Mononuclear cell (primary cell): ENCODE data around the gene MORN2. TPM values are rescaled to one million over a fixed set of nuclear protein-coding genes. Genes with fewer than 3 reads are reported as not detected.

ENCODE experiments used
- H3K27me3 ChIP-seq: 2 replicates; pipeline ENCODE4 v1.6.0; 2011; ENCODE audit warnings: low read length, control low read depth; ENCODE audit not compliant: insufficient read depth
- H3K4me1 ChIP-seq: 2 replicates; pipeline ENCODE4 v1.5.1; 2011; ENCODE audit warnings: mild to moderate bottlenecking, low read length, control low read depth; ENCODE audit not compliant: insufficient read depth
- H3K4me3 ChIP-seq: 2 replicates; pipeline ENCODE4 v1.5.1; 2011; ENCODE audit warnings: mild to moderate bottlenecking, low read length, moderate library complexity
- H3K9me3 ChIP-seq: 2 replicates; pipeline ENCODE4 v1.5.1; 2011; ENCODE audit warnings: low read depth, mild to moderate bottlenecking, control low read depth, low read length
- total RNA-seq: library from RNA; depleted of rRNA; stranded (reverse); fragments of >200 nt; gene quantifications from one replicate; pipeline ENCODE4 v1.2.3, GENCODE V29; 2012

MORN2 gene
- total RNA-seq, 1 donor = 1.2 TPM

DNA sequence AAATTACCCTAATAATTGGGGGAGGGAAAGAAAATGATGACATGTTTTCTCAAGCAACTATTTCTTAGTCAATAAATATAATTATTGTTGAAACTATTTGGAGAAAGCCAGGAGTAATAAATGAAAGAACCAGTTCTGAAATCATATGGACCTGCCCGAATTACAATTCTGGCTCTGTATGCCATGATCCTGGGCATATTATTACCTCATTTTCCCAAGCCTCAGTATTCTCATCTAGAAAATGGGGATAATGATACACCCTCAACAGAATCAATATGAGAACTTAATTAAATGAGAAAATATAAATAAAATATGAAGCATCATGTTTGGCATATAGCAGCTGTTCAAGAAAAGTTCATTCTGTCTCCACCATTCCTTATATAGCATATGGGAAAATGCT is 36.8 kb downstream of the MORN2 start:
- Histone ChIP-seq H3K27me3 (no peaks in the 10 kb centered on the region), H3K9me3 (no peaks in the 10 kb centered on the region), H3K4me1 (no peaks in the 10 kb centered on the region), H3K4me3 (no peak overlapping the region)

DNA sequence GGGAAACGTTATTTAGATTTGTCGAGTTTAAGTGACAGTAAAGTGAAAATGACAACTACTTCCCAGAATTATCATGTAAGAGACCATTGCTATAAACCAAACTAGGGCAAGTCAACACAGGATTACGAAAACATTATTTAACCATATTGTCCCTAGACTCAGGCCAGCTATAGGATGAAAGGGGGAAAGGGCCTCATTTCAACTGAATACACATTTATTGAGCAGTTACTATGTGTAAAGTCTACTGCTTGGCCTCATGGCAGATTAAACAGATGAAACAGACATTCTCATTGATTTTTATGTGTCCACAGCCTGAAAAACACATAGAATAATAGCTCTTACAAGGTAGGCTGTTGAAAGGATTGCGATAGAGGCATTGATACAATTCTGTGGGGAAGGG is 46.6 kb downstream of the MORN2 start:
- Histone ChIP-seq H3K4me3 (no peak overlapping the region), H3K9me3 (no peaks in the 10 kb centered on the region), H3K27me3 (no peaks in the 10 kb centered on the region), H3K4me1 (no peaks in the 10 kb centered on the region)

DNA sequence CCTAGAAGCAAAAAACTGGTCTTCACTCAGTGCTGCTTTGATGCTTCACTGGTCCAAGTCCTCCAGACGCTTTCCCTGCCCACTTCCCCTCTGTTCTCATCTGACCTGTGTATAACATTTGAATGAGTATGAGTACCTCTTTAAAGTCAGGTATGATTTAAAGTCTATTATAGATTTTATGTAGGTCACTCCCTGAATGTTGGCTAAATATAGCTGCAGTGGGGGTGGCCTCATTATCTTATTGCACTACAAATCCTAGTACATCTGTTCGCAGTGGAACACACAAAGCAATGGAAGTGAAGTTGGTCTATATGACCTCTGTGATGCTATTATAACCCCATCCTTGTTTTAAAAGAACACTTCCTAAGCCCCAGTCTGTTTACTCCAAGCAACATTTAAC is 47.1 kb downstream of the MORN2 start:
- Histone ChIP-seq H3K27me3 (no peaks in the 10 kb centered on the region), H3K4me3 (no peak overlapping the region), H3K4me1 (no peaks in the 10 kb centered on the region), H3K9me3 (no peaks in the 10 kb centered on the region)

DNA sequence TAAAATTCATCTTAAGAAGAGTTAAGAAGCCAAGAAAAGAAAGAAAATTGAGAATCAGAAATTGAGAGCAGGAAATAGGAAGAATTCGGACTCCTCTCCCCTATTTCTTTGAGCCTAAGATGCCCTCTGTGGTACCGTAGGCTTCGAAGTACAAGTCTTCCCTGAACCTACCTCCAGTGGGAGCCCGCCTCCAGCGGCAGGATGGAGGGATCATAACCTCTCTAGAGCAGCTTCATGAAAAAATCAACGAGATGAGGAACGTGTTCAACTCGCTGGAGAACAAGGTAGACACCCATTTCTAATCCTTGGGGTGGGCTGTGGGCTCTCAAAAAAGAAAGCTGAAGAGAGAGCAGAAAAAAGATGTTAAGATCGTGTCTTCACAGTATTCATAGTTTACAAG is 50.2 kb downstream of the MORN2 start:
- no peaks in the 10 kb centered on the region for H3K4me1 ChIP-seq
- no peaks in the 10 kb centered on the region for H3K27me3 ChIP-seq
- no peak overlapping the region for H3K4me3 ChIP-seq
- no peaks in the 10 kb centered on the region for H3K9me3 ChIP-seq

DNA sequence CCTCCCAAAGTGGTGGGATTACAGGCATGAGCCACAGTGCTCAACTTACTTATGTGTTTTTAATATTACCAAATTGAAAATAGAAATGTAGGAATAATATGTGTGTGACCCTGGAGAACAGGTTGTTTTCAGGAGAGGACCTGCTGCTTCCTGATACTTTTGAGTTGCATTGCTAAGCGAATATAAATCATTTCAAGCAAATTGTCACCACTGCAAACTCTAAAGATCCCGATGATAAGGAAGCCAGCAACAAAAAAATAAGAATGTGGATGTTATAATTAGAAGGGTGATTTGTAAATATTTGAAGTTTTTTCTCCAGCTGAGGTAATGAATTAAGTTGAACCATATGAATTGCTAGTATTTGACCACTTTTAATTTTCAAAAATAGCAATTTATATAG is 54.8 kb downstream of the MORN2 start:
- H3K4me1 ChIP-seq = no peaks in the 10 kb centered on the region
- no peaks in the 10 kb centered on the region for H3K9me3 ChIP-seq
- H3K4me3 ChIP-seq = no peak overlapping the region
- H3K27me3 ChIP-seq = no peaks in the 10 kb centered on the region

Other genes with a start within 250 kb of the MORN2 start
- gene GALM, start 209.9 kb upstream of the MORN2 start, total RNA-seq = 13.0 TPM
- 244 TPM for gene SRSF7, start 124.6 kb upstream of the MORN2 start, total RNA-seq
- gene GEMIN6, start 97.8 kb upstream of the MORN2 start, total RNA-seq = 1.3 TPM
- 19.2 TPM for gene DHX57, start within 50 bp of the MORN2 start, total RNA-seq
- under 0.01 TPM for gene ARHGEF33, start 13.9 kb downstream of the MORN2 start, total RNA-seq
- gene SOS1, start 245.1 kb downstream of the MORN2 start, total RNA-seq = 10.0 TPM